GM19043 (cell line): Measurements from ENCODE around the gene STIM1.

Source experiments
- ATAC-seq: cut with Tn5 transposase; IDR thresholded peaks from one replicate; pipeline ENCODE4 v1.9.1; 2021; ENCODE audit warnings: low read depth; ENCODE audit not compliant: unreplicated experiment

STIM1 gene

DNA sequence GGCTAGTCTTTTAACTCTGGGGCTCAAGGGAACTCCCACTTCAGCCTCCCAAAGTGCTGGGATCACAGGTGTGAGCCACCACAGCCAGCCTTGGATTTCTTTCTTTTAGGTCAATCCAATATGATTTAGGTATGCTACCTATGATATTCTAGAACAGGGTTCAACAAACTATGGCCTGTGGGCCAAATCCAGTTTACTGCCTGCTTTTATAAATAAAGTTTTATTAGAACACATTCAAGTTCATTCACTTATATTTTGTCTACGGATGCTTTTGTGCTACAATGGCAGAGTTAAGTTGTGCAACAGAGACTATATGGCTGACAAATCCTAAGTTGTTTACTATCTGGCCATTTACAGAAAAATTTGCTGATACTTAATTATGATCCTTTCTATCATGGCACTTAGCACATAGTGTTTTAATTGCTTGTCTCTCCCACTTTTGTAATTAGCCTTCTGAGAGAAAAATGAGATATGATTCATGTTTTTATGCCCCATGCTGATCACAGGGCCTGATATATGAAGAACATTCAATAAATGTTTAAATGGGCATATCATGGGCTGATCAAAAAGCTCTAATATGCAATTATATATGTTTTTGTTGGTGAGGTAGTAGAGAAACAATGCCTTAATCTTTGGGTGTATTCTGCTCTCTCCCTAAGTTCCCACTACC lies 109.6 kb downstream of the STIM1 start:
- ATAC-seq, result no peak

GRCh38 chr11:3967695-3968094 lies 112.2 kb downstream of the STIM1 start:
- no peak for ATAC-seq

- ATAC-seq, result no peak
Observed at GRCh38 chr11:3969200-3969599, 113.7 kb downstream of the STIM1 start.

DNA sequence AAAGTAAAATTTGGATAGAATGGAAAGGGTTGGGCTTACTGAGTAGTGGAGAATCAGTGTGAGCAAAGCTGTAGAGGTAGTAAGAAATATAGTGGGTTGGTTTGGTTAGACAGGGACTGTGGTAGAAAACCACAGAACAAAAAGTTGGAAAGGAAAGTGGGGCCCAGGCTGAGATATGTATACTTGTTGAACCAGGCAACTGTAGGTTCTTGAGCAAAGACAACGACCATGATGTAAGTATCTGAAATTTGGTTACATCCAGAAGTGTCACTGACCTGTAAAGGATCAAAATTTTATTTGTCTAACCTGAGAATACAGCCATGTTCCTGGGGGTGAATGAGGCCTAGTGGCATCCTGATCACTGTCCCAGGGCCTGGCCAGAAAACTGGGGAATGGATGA lies 114.1 kb downstream of the STIM1 start:
- no peak for ATAC-seq

DNA sequence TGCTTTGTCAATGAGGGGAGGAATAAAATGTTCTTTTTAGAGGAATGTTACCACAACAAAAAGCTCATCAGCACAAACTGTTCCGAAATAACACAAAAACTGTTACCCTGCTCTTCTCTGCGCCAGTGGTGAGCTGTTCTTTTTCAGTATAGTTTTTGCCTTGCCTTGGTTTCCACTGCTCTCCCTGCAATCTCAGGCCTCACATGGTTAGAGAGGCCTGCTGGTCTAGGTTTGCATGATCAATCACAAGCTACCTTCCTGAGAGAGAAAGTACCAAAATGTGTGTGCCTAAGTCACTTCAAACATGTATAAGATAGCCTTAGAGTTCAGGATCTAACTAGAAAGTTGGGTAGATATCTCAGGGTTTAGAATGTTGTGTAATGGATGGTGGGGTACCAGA lies 114.6 kb downstream of the STIM1 start:
- no peak for ATAC-seq

DNA sequence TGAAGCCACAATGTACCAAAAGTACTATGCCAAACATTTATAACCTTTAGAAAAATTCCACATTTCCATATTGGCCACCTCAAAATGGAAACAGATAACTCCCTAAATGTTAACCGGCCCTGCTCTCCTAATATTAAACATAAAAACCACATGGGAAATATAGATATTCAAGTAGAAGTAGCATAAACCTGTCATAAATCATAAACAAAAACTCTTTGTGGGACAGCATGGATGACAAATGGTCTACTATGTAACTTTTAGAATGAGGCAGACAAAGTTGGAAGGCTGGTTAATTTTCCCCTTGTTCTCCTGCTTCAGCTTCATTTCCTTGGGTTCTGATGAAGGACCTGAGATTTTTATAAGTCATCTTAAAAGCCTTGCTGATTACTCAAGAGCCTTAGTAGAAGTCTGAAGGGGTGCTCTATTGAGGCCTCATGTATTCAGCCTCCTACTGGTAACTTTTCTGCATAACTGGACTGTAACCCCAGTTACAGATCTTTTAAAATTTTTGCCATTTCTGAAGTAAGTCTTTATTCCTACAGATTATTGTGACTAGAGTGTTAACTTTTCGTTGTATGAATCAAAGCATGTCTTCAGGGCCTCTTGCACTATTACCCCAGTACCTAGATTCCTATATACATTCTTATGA lies 116.4 kb downstream of the STIM1 start:
- no peak for ATAC-seq

DNA sequence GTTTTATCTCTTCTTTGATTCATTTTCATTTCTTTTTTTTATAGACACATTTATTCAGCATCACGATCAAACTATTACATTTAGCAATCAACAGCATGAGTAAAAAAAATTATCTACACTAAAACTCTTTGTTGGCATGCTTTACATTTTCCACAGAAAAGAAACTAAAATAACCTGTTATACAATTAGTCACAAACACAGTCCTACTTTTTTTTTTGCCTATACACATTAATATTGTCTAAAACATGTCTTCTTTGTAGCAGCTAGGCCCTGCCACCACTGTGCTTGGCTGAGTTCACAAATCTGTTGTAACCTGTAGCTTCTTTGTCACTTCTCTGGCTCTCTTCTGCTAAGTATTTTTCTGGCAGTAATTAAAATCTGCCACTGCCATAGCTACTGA lies 117.0 kb downstream of the STIM1 start:
- no peak for ATAC-seq

DNA sequence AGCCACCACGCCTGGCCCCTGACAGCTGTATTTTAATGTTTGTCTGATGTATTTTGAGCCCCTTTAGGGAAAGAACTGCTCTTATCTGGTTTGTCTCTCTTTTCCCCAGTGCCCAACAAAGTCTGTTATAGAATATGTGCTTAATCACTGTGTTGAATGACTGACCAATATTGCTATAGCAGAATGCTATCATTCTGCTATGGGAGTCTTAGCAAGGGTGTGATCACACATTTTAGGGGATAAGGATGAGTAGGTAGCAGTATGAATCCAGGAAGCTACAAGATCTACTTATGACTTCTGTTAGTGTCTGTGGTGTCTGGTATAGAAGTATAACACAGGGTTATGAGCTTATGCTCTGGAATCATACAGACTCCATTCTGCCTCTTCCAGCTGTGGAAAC lies 121.6 kb downstream of the STIM1 start:
- ATAC-seq, result no peak

- ATAC-seq, result no peak
Observed at GRCh38 chr11:3981084-3981633, 125.7 kb downstream of the STIM1 start.

- no peak for ATAC-seq
Observed at GRCh38 chr11:3982431-3982830, 127.0 kb downstream of the STIM1 start.

- no peak for ATAC-seq
Observed at GRCh38 chr11:3983101-3983500, 127.6 kb downstream of the STIM1 start.

DNA sequence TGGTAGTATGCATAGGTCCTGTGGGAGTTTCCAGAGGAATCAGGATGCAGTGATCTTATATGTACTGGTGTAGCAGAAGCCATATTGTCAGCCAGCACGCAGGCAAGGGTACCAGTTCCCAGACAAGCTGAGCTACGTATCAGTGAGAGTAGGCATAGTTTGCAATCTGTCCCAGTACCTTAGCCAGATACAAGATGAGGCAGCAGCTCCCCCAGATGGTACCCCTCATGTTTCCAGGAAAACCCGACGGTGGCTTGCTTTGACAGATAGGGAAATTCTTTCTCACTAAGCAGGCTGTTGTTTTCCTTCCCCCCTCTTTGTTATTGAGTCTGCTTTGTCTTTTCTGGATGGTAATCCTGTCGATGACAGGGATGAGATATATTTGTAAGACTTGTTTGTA lies 129.4 kb downstream of the STIM1 start:
- ATAC-seq, result no peak

- no peak for ATAC-seq
Observed at GRCh38 chr11:3985631-3986030, 130.2 kb downstream of the STIM1 start.

GRCh38 chr11:3986301-3986700 lies 130.8 kb downstream of the STIM1 start:
- no peak for ATAC-seq

GRCh38 chr11:3989276-3989920 lies 133.9 kb downstream of the STIM1 start:
- ATAC-seq, result no peak

- no peak for ATAC-seq
Observed at GRCh38 chr11:3989921-3990290, 134.4 kb downstream of the STIM1 start.

GRCh38 chr11:3990406-3990805 lies 134.9 kb downstream of the STIM1 start:
- no peak for ATAC-seq

DNA sequence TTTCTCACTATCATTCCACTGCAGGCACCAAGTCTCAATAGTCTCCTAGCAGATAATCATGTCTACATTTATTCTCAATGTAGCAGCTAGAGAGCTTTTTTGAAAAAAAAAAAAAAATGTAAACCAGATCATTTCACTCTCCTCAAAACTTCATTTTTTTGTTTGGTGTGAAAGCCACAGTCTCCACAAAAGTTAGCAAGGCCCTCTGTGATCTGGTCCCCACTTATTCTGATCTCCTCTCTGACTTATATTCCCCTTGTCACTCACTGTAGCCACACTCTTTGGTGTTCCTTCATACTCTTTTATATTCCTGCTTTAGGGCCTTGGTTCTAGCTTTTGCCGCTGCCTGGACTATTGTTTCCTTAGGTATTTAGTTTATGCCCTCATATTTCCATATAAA lies 137.5 kb downstream of the STIM1 start:
- ATAC-seq, result no peak

- ATAC-seq, result no peak
Observed at GRCh38 chr11:3994030-3994640, 138.7 kb downstream of the STIM1 start.

DNA sequence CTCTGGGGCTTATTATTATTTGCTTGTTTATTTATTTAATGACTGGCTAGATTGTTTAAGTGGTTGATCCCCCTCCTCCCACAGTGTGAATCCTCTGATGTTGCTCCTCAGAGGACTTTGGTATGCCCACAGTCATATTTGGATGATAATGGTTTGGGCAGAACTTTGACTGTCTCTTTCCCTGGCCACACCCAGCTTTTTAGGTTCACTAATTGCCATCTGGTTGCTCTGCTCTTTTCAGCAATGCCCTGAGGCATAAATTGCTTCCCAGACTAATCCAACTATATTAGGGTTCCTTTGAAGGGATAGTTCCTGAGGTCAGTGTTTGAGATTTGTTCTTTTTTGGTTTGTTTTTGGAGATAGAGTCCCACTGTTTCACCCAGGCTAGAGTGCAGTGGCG lies 139.8 kb downstream of the STIM1 start:
- ATAC-seq, result no peak

DNA sequence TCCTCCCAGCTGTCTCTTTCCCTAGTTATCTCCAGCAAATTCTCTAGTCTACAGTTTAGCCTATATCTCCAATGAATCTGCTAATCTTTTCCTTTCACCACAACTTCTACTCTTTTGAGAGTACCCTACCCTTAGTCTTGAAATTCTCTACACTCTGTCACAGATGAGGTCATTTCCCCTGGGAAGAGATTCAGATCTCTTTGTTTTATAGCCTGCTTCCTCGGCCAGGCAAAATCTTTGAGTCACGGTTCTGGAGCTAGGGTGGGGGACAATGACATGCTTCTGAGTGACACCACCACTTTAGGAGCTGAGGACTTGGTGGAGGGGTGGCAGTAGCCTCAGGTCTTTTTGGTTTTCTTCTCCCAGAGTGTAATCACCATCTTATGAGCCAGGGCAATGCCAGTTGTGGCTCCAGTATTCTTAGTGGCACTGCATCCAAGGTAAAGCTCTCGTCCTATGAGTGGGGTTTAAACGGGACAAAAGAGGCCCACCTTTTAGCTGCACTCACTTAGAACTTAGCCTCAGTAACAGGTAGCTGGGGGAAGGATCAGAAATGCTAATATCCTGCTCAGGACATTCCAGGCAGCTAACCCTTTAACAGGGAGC lies 140.6 kb downstream of the STIM1 start:
- no peak for ATAC-seq
